HG03025 (cell line): Measurements from ENCODE around the gene PDZRN3.
A peak's percentile ranks its signal among the peaks of the same experiment; 100 is the strongest.

ENCODE experiments used
- ATAC-seq: cut with Tn5 transposase; IDR thresholded peaks from one replicate; pipeline ENCODE4 v1.9.1; 2021; ENCODE audit warnings: mild to moderate bottlenecking, moderate library complexity; ENCODE audit not compliant: unreplicated experiment, low FRiP score

Gene PDZRN3

GRCh38 chr3:73498764-73499622 is 125.7 kb downstream of the PDZRN3 start:
- no peak for ATAC-seq

GRCh38 chr3:73497646-73498406 is 126.9 kb downstream of the PDZRN3 start:
- no peak for ATAC-seq

- no peak for ATAC-seq
These were observed 131.0 kb downstream of the PDZRN3 start for GRCh38 chr3:73493543-73494308.

DNA sequence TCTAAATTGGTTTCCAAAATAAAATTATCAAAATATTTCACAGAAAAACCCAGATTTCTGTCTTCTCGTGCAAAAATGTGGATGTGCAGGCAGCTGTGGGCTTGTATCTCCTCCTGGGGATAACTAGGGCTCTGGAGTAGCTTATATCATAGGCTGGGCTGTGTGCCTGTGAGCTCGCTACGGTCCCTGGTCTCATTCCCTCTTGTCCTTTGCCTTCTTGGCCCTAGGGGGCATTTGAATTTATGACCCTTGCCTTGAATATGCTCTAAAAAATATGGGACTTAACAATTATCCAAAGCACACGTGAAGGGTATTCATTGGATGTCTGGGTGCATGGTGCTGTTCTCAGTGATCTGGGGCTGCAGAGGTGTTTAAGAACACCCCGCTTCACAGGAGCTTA is 132.6 kb downstream of the PDZRN3 start:
- ATAC-seq: no peak

GRCh38 chr3:73491287-73491662 is 133.5 kb downstream of the PDZRN3 start:
- ATAC-seq: no peak

DNA sequence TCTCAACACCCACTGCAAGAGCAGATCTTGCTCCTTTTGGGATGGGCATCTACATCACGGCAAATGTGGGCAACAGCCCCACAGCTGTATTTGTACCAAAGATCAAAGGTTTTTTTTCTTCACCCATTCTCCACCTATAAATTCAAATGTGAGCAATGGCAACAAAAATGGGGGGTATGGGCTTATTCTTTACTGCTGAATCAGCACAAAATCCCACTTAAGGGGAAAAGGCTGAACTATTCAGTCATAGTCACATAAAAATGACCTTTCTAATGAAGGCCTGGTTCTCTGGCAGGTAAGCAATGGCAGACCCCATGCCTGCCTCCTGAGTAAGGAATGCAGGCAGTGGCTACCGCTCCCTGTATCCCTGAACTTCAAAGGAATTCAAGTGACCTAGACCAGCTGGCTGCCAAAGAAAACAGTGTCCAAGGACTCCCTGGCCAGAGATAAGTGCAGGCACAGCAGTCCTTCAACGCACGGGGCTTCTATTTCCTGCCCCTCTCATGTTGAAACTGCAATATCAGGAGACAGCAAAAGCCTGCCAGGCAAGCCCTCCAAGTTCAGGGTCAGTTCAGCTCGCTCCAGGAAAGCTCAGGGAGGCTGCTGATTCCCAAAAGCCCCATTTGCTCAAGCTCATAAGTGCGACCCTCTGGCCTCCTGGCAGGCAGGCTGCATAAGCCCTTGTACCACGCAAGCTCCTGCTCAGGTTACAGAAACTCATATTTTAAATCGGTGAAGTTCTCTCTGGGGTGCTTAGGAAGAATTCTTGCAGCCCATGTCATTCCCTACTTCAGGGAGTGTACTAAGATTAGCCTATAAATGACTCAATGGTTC is 134.1 kb downstream of the PDZRN3 start:
- ATAC-seq: no peak

GRCh38 chr3:73485877-73486330 is 138.8 kb downstream of the PDZRN3 start:
- ATAC-seq: no peak

DNA sequence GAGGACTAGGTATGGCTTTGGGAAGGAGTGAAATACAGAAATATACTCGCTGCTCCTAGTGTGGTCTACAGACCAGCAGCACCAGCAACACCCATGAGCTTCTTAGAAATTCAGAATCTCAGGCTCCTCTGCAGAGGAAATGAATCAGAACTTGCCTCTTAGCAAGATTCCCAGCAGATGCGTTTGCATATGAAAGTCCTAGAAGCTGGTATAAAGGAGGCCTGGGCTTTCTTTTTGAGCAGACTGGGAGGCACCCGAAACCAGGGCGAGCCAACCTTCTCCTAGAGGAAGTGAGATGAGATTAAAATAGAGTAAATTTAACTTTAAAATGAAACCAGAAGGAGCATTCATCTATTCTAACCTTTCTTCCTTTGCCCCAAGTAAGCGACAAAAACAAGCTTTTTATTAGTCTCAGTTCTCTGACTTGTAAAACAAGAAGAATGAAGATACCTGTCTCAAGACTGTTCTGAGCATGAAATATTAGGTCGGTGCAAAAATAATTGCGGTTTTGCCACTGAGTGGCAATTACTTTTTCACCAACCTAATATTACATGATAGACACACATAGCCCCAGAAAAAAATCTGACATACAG is 140.0 kb downstream of the PDZRN3 start:
- peak; percentile 87 for ATAC-seq

- no peak for ATAC-seq
These were observed 142.9 kb downstream of the PDZRN3 start for GRCh38 chr3:73481888-73482287.

- no peak for ATAC-seq
These were observed 144.5 kb downstream of the PDZRN3 start for GRCh38 chr3:73480187-73480672.

DNA sequence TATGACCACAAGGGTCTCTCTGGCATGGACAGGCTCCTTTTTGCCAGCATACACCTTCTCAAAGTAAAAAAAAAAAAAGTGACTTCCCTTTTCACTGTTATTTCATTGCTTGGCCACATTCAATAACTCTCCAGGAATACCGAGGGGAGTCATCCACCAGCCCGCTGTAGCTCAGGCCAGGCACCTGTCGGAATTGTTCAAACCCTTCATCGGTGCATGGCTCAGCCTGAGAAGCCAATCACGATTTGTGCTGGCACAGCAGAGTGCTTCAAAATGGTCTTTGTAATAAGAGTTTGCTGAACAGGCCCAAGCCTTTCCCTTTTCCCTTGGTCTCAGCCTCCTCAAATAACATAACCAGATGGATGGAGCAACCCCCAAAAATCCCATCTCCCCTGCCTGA is 145.4 kb downstream of the PDZRN3 start:
- ATAC-seq: no peak

- ATAC-seq: no peak
These were observed 145.9 kb downstream of the PDZRN3 start for GRCh38 chr3:73478858-73479257.

DNA sequence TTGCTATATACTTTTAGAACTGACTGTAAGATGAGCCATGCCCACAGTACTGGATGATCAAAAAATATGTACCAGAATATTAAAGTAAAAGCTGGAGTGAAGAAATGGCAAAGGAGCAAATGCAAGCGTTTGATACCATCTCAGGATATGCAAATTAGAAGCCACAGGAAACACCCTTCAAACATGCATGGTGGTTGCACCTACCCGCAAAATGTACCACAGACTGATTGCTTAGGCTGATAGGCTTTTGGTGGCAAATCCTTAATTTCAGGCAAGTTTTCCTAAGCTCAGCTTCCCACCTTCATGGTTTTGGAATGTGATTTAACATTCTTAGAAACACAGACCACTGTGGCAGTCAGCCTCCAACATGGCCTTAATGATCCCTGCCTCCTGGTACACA is 149.0 kb downstream of the PDZRN3 start:
- ATAC-seq: no peak

DNA sequence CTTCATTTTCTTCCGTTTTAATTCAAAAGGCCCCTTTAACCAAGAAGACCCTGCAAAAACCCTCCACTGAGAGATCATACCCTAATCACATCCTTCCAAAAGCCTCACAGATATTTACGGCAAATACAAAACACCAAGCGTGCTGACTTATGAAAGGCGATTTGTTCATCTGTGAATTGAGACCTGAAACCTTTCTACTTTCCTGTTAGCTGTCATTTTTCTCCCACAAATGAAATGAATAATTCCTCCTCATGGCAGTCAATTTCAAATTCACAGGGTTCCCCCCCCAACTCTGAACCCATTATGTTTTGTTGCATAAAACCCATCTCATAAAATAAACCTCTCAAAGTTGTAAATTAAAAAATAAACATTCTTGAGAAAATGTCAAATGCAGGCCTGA is 149.6 kb downstream of the PDZRN3 start:
- peak; percentile 45 for ATAC-seq

GRCh38 chr3:73474619-73475018 is 150.1 kb downstream of the PDZRN3 start:
- ATAC-seq: no peak

GRCh38 chr3:73473898-73474416 is 150.8 kb downstream of the PDZRN3 start:
- no peak for ATAC-seq

DNA sequence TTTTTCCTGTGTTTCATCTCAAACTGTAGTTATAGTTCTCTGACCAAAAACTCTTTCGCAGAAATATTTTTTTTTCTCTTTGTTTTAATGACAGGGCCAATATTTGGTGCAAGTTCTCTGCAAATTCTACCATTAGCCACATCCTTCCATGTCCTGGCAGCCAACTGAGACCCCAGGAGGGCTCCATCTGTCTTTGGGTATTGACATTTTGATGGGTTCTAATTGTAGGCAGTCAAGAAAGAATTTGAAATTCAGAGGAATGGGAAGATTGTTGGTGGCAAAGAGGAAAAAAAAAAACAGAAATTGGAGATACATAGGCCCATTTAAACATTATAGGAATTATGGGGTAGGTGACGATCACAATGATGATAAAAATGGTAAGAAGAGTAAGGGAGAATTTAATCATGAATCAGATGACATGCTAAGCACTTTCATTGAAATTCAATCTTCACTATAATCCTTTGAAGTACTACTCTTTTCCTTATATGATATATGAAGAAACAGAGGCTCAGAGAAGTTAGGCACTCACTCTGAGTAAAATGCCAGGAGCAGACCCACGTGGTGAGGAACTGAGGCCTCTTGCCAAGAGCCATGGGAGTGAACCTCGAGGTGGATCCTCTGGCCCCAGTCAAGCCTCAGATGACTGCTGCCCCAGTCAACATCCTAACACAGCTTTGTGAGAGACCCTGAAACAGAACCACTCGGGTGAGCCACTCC is 151.4 kb downstream of the PDZRN3 start:
- no peak for ATAC-seq

GRCh38 chr3:73471986-73472787 is 152.6 kb downstream of the PDZRN3 start:
- no peak for ATAC-seq
